ENCODE data around the gene GPRIN1.

The GPRIN1 gene

GRCh38 chr5:176625512-176625911 lies 15.6 kb upstream of the GPRIN1 start:
- no peak for DNase-seq

GRCh38 chr5:176624938-176625337 lies 15.0 kb upstream of the GPRIN1 start:
- DNase-seq, result no peak

- no peak for DNase-seq
Observed at GRCh38 chr5:176624142-176624541, 14.2 kb upstream of the GPRIN1 start.

- peak in 3 of 56 donors; percentile 8 to 39 (median 21) for DNase-seq
Observed at GRCh38 chr5:176621661-176622079, 11.7 kb upstream of the GPRIN1 start.

GRCh38 chr5:176620333-176620981 lies 10.5 kb upstream of the GPRIN1 start:
- no peak for DNase-seq

GRCh38 chr5:176619569-176620332 lies 9.8 kb upstream of the GPRIN1 start:
- no peak for DNase-seq

GRCh38 chr5:176619203-176619568 lies 9.2 kb upstream of the GPRIN1 start:
- peak in 52 of 56 donors; percentile 21 to 93 (median 75) for DNase-seq

- peak in 1 of 56 donors; percentile 64 for DNase-seq
Observed at GRCh38 chr5:176618783-176619182, 8.8 kb upstream of the GPRIN1 start.

GRCh38 chr5:176616511-176616910 lies 6.6 kb upstream of the GPRIN1 start:
- DNase-seq, result no peak

- DNase-seq, result peak in 1 of 56 donors; percentile 19
Observed at GRCh38 chr5:176614805-176615478, 5.0 kb upstream of the GPRIN1 start.

- DNase-seq, result no peak
Observed at GRCh38 chr5:176612855-176613254, 2.9 kb upstream of the GPRIN1 start.

GRCh38 chr5:176612008-176612407 lies 2.1 kb upstream of the GPRIN1 start:
- DNase-seq, result no peak

- peak in 14 of 56 donors; percentile 3 to 62 (median 15) for DNase-seq
Observed at GRCh38 chr5:176611435-176611834, 1.5 kb upstream of the GPRIN1 start.

GRCh38 chr5:176610435-176610773 lies 448 bp upstream of the GPRIN1 start:
- peak in 1 of 56 donors; percentile 77 for DNase-seq

GRCh38 chr5:176608937-176609723 lies 826 bp downstream of the GPRIN1 start:
- DNase-seq, result peak in 6 of 56 donors; percentile 6 to 63 (median 27)

- no peak for DNase-seq
Observed at GRCh38 chr5:176608142-176608705, 1.7 kb downstream of the GPRIN1 start.

- no peak for DNase-seq
Observed at GRCh38 chr5:176606875-176607274, 3.1 kb downstream of the GPRIN1 start.

- no peak for DNase-seq
Observed at GRCh38 chr5:176606032-176606431, 3.9 kb downstream of the GPRIN1 start.

- DNase-seq, result no peak
Observed at GRCh38 chr5:176603091-176603490, 6.9 kb downstream of the GPRIN1 start.

- no peak for DNase-seq
Observed at GRCh38 chr5:176601901-176602482, 8.0 kb downstream of the GPRIN1 start.

Data from nucleus accumbens (tissue), 56 donors.